ENCODE data around the gene FBXO46. TPM values are rescaled to one million over a fixed set of nuclear protein-coding genes. Genes with fewer than 3 reads are reported as not detected.

Gene FBXO46
- total and polyA plus RNA-seq, 2 of the 4 experiments (the other 2 are of a cell fraction) = 3.0 to 6.8 TPM

DNA sequence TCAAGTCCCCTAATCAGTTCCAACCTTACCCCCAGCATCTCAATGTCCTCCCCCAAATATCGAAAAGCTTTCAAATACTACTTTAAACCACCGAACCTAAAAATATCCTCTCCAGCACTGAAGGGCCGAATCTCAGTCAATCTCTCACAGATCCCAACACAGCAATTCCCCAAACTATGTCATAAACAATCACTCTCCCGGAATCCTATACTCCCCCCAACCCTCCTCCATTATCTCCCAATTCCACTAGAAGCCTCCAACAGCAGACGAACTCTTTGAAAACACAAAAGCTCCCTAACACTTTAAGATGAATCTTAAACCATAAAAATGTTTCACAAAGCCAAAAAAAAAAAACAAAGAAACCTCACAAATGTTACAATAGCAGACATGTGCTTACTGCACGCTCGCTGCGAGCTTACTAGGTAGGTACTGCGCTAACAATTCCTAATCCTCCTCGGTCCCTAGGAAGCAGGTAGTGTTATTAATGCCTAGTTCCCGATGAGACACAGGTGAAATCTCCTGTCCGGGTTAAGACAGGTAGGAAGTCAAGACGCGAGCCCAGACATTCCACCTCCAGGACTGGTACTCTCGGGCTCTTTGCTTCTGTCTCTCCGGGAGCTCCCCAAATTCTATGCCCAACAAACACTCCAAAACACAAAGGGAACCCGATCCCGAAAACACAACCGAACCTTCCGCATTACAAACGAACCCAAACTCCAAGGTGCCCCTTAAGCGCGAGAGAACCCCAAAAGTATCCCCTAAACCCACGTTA, 14.2 kb downstream of the FBXO46 start:
- H2AK9ac ChIP-seq (replicated peaks; ENCODE audit: low read depth, low read length, poor library complexity) = peak overlapping the region; percentile 98
- peak overlapping the region; percentile 97 for H3K56ac ChIP-seq (ENCODE audit: extremely low read depth, insufficient read depth, low read length)
- peak overlapping the region; percentile 49 for H2BK5ac ChIP-seq (ENCODE audit: low read depth, low read length, poor library complexity, severe bottlenecking)
- H3K4me1 ChIP-seq (ENCODE audit: control insufficient read depth, insufficient read depth, low read length) = peaks cover 7% of the 10 kb centered on the region
- 0 out of 2 replicates have a peak, but pooled peaks have one; percentile 4 for ATAC-seq (ENCODE audit: low read depth)
- peak overlapping the region; percentile 100 for H3K23ac ChIP-seq (ENCODE audit: low read depth, low read length)
- peak overlapping the region; percentile 98 for H2AK5ac ChIP-seq (ENCODE audit: low read depth, low read length)
- peak overlapping the region; percentile 98 for H3K9ac ChIP-seq (ENCODE audit: low read depth, low read length)
- peak overlapping the region; percentile 44 for H3K18ac ChIP-seq (ENCODE audit: low read depth, low read length)
- no peaks in the 10 kb centered on the region for H4K20me1 ChIP-seq (ENCODE audit: insufficient read depth, low read length)
- ChIA-PET POLR2A (ENCODE audit: unreplicated experiment) (interaction anchor here (0.5 to 1.0 kb wide), 5 partner anchors 9 to 54 kb away, joined by 3 to 21 read pairs (median 4); partner anchors contain the start of gene FBXO46), CTCF (interaction anchor here (1.3 to 2.0 kb wide), 2 partner anchors 23 to 24 kb away, joined by 4 to 10 read pairs; partner anchors contain the start of genes QPCTL and SNRPD2)
- H3K27ac ChIP-seq (ENCODE audit: insufficient read depth, low read length) = peak overlapping the region; percentile 72
- H3K9me1 ChIP-seq (ENCODE audit: insufficient read depth, low read length) = no peaks in the 10 kb centered on the region
- dilution Hi-C loops (cut with HindIII; ENCODE audit: low sequenced_read_pairs, unreplicated experiment) (no loop called here), in situ Hi-C loops (cut with MboI; ENCODE audit: low sequenced_read_pairs) (no loop called here), intact Hi-C loops (cut with micrococcal nuclease) (loop anchor here (1.0 kb wide), 1 partner anchor 54 kb away; no protein-coding TSS in a partner anchor)
- peaks cover 15% of the 10 kb centered on the region for H3K36me3 ChIP-seq (ENCODE audit: control insufficient read depth, insufficient read depth, low read length)
- 0% methylated on average over 6 of the region's 24 CpGs; no CpG with 5 or more reads in 1 of the 2 experiments for WGBS, 2 experiments (ENCODE audit: extremely low coverage in 2 of 2, insufficient read length in 1 of 2)
- TSS peak; percentile 44 for BruUV-seq (replicated peaks)
- peak overlapping the region; percentile 97 for H3K4ac ChIP-seq (ENCODE audit: low read depth, low read length)
- TF ChIP-seq MAZ (IDR thresholded peaks at IDR 0.05; ENCODE audit: borderline replicate concordance, low read depth, low read length) = no peak
- 0 out of 2 replicates have a peak, but pooled peaks have one; percentile 8 for TF ChIP-seq RAD21 (IDR thresholded peaks at IDR 0.05; ENCODE audit: low read length)
- TF ChIP-seq, protein P1, sequence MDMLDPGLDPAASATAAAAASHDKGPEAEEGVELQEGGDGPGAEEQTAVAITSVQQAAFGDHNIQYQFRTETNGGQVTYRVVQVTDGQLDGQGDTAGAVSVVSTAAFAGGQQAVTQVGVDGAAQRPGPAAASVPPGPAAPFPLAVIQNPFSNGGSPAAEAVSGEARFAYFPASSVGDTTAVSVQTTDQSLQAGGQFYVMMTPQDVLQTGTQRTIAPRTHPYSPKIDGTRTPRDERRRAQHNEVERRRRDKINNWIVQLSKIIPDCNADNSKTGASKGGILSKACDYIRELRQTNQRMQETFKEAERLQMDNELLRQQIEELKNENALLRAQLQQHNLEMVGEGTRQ (IDR thresholded peaks at IDR 0.05; ENCODE audit: low read depth, low read length) = no peak
- TF ChIP-seq RFX5 (IDR thresholded peaks at IDR 0.05; ENCODE audit: low read depth, low read length) = no peak
- TF ChIP-seq BHLHE40 (IDR thresholded peaks at IDR 0.05; ENCODE audit: low read depth, low read length) = no peak
- TF ChIP-seq CEBPB (IDR thresholded peaks at IDR 0.05; ENCODE audit: low read depth, low read length) = no peak
- no peak for TF ChIP-seq POLR2A (IDR thresholded peaks at IDR 0.05; ENCODE audit: low read depth, low read length)
- no peak for TF ChIP-seq SMC3 (IDR thresholded peaks at IDR 0.05; ENCODE audit: low read depth, low read length)
- TF ChIP-seq, protein P2, sequence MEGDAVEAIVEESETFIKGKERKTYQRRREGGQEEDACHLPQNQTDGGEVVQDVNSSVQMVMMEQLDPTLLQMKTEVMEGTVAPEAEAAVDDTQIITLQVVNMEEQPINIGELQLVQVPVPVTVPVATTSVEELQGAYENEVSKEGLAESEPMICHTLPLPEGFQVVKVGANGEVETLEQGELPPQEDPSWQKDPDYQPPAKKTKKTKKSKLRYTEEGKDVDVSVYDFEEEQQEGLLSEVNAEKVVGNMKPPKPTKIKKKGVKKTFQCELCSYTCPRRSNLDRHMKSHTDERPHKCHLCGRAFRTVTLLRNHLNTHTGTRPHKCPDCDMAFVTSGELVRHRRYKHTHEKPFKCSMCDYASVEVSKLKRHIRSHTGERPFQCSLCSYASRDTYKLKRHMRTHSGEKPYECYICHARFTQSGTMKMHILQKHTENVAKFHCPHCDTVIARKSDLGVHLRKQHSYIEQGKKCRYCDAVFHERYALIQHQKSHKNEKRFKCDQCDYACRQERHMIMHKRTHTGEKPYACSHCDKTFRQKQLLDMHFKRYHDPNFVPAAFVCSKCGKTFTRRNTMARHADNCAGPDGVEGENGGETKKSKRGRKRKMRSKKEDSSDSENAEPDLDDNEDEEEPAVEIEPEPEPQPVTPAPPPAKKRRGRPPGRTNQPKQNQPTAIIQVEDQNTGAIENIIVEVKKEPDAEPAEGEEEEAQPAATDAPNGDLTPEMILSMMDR (conservative IDR thresholded peaks at IDR 0.05; ENCODE audit: low read depth, low read length) = no peak
- TF ChIP-seq, protein P3, sequence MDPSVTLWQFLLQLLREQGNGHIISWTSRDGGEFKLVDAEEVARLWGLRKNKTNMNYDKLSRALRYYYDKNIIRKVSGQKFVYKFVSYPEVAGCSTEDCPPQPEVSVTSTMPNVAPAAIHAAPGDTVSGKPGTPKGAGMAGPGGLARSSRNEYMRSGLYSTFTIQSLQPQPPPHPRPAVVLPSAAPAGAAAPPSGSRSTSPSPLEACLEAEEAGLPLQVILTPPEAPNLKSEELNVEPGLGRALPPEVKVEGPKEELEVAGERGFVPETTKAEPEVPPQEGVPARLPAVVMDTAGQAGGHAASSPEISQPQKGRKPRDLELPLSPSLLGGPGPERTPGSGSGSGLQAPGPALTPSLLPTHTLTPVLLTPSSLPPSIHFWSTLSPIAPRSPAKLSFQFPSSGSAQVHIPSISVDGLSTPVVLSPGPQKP (IDR thresholded peaks at IDR 0.05; ENCODE audit: borderline replicate concordance, low read depth, low read length) = no peak
- TF ChIP-seq MXI1 (IDR thresholded peaks at IDR 0.05; ENCODE audit: borderline replicate concordance, low read depth, low read length) = peak; percentile 81; the same call in 1 of the 2 replicates
- no peak for TF ChIP-seq CHD1 (IDR thresholded peaks at IDR 0.05; ENCODE audit: low read depth, low read length)
- no peak for TF ChIP-seq FOS (IDR thresholded peaks at IDR 0.05; ENCODE audit: low read depth, low read length)
- peak overlapping the region; percentile 70; the same call in 1 of the 2 replicates for H2BK20ac ChIP-seq (ENCODE audit: low read depth, low read length)
- H3K4me2 ChIP-seq (ENCODE audit: low read depth, low read length) = peak overlapping the region; percentile 91
- H3K27me3 ChIP-seq (ENCODE audit: control insufficient read depth, insufficient read depth, low read length) = no peaks in the 10 kb centered on the region
- DNase-seq = no peak
- no peaks in the 10 kb centered on the region for H3K9me3 ChIP-seq (ENCODE audit: control insufficient read depth, insufficient read depth, low read length)
- peak overlapping the region; percentile 85 to 99 for H4K8ac ChIP-seq (ENCODE audit: low read depth in 2 of 2, low read length in 2 of 2)
- H4K5ac ChIP-seq (ENCODE audit: low read depth, low read length) = peak overlapping the region; percentile 60
- H3K4me3 ChIP-seq (ENCODE audit: insufficient read depth, low read depth, low read length) = peak overlapping the region; percentile 54
- H3K79me1 ChIP-seq (ENCODE audit: low read depth in 1 of 2, low read length in 2 of 2) = peaks cover 23 to 80% of the 10 kb centered on the region in 2 experiments
- H4K91ac ChIP-seq (ENCODE audit: insufficient read depth, low read depth, low read length) = peak overlapping the region; percentile 91
- H2BK15ac ChIP-seq (ENCODE audit: low read depth, low read length) = peak overlapping the region; percentile 95; the same call in 2 of the 3 replicates
- peak overlapping the region; percentile 91 for H2BK120ac ChIP-seq (ENCODE audit: low read depth, low read length)
- peak overlapping the region; percentile 100 for H3K14ac ChIP-seq (replicated peaks; ENCODE audit: low read depth, low read length)
- H2AFZ ChIP-seq (replicated peaks; ENCODE audit: low read length, poor library complexity) = peak overlapping the region; percentile 95

Measured in IMR-90 (cell line).